HTERT RPE-1 (cell line): ENCODE measurements around the gene DNM3.
"Not testable (repeated sequence)": the region's sequence is repeated elsewhere in the genome, so short reads cannot be mapped to it uniquely, and the experiment has no call there.

ENCODE experiments used
- in situ Hi-C: fragments of 300-500 bp; cut with MboI; formaldehyde crosslinking; loops from 4 replicates; pipeline ENCODE4 v1.14.3; 2020; ENCODE audit warnings: low sequenced_read_pairs

The DNM3 gene

DNA sequence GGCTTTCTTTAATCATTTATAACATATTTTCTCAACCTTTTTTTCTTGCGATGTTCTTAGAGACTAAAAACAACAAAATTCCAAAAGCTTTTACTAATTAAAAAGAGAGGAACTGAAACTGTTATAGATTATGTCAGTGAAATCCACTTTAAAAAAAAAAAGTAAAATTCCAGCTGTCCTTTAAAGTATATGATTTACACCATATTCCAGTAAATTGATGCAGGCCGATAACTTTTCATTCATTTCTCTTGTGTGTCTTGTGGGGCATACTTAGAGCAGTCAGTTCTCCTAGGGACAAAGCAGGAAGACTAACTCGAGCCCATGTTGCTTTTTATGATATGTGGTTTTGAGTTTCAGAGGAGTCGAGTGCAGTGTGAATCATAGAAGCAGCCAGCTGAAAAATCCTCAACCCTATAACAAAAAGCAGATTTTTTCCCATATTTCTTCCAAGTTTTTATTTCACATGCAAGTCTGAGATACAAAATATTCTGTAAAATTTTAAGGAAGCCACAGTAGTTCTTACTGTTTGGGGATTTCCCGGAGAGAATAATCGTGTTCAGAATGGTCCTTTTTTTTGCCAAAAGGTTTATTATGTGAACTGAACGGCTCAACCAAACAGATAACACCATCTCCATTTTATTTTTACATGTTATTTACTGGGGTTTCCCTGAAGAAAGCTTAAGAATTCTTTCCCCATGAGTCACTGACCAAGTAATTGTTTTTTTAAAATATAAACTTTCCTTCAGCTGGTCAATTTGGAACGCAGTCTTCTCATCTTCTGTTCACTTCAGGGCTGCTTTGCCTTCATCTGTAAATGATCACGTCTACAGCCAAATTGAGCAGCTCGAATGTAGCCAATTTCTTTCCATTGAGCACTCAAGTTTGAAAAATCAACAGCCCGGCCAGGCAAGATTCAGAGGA lies 502.2 kb downstream of the DNM3 start:
- in situ Hi-C loops = no loop called here

DNA sequence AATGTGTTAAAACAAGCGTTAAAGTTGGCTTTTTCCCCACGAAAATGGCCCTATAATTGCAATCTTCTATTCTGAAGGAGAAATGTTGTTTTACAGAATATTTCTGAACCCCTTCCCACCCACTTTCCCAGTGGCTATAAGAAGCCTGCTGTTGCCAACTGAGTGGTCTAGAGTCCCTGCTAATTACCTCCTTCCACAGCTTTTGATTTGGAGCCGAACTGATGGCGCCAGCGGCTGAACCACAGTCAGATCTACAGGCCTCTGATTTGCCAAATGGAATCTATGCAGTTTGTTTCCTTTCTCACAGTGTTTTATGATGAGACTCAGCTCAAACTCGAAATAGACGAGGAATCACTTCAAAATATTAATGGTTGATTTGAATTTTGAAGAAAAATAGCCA lies 503.1 kb downstream of the DNM3 start:
- in situ Hi-C loops = no loop called here

DNA sequence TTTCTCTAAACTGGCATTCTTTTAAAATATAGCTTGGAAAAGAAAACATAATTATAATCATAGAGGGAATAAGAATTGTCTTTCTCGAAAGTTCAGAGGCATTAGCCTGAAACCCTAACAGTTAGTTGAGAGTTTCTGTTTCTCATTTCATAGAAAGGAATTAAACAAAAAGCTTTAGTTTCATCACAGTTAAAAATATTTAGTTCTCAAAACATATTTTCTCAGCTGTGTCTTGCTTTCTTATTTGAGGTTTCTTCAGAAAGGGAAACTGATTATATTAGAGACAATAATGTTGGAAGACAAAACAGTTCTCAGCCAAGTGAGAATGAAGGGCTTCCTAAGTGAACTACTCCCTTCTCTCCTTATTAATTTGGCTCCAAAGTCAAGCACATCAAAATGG lies 503.8 kb downstream of the DNM3 start:
- in situ Hi-C loops = no loop called here

DNA sequence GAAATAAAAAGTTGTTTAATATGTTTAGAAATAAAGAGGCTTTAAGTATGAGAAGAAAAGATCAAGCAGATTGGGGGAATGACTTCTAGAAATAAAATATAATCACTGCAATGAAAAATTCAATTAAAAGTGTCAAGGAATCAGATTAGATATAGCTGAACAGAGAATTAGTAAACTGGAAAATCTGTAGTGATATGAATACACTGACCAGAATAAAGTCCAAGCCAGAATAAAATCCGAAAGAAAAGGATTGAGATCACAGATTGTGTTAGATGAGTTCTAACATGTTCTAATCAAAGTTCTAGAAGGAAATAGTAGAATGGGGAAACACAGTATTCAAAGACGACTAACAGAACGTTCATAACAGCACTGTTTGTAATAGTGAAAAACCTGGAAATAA lies 506.1 kb downstream of the DNM3 start:
- in situ Hi-C loops = no loop called here

DNA sequence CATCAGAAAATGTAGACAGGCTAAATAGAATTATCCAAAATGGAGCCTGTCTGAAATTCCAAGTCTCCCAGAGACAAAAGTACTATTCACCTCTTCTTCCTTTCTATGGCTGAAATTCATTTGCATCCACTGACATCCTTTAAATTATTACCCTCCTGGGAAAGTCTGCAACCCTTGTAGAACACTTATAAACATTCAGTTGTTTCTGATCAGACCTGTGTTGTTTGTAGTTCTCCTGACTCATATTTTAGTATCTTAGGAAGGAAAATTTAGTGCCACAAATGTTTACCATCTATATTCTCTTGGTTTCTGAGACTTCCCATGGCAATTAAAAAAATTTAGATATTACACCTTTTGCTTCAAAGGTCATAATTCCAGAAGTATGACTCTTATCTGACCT lies 509.6 kb downstream of the DNM3 start:
- in situ Hi-C loops = no loop called here

DNA sequence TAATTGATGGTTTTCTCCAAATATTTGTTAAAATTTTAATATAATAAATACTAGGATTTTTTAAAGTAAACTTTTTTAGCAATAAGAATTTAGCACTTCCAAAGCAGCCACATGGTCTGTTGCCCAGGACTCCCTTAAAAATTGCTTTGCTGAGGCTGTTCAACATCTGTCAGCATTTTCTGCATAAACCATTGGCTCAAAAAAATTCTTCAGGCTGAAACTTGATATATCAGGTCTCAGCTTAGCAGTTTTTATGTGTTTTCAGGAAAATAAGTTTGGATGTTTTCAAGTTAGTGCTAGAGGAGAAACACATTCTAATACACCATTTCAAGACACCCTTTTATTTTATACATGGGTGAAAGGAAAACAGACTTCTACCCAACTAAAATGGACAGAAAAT lies 510.0 kb downstream of the DNM3 start:
- in situ Hi-C loops = no loop called here

DNA sequence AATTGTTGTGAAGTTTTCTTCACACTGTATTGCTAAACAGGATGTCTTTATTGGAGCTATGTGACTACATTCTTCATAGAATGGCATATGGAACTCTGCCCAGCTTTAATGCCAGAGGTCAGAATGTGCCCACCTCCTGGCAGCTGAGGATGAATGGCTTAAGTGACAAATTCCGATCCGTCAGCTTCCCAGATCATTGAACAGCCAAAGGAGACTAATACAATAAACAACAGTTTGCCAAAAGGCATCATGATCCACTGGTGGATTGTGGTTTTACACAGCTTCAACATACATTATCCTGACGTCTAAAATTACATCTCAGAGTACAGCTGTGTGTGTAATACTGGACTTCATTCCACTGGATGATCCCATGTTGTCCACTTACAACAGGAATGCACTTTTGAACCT lies 510.5 kb downstream of the DNM3 start:
- in situ Hi-C loops = no loop called here

DNA sequence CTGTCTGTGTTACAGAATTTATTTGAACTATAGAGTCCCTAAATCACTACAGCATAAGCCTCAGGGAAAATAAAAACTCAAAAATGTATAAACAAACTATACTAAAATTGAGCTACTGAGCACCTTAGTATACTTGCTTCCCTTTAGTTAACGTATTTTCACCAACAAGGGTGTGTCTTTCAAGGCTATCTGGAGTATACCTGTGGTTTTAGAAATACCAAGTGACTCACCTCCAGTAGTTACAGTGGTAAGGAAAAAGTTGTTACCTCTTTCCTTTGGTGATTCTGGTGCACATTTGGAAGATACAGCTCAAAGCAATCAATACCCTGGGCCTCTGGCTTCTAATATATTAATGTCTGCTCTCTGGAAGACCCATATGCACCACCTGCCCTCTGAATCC lies 511.1 kb downstream of the DNM3 start:
- in situ Hi-C loops = no loop called here

DNA sequence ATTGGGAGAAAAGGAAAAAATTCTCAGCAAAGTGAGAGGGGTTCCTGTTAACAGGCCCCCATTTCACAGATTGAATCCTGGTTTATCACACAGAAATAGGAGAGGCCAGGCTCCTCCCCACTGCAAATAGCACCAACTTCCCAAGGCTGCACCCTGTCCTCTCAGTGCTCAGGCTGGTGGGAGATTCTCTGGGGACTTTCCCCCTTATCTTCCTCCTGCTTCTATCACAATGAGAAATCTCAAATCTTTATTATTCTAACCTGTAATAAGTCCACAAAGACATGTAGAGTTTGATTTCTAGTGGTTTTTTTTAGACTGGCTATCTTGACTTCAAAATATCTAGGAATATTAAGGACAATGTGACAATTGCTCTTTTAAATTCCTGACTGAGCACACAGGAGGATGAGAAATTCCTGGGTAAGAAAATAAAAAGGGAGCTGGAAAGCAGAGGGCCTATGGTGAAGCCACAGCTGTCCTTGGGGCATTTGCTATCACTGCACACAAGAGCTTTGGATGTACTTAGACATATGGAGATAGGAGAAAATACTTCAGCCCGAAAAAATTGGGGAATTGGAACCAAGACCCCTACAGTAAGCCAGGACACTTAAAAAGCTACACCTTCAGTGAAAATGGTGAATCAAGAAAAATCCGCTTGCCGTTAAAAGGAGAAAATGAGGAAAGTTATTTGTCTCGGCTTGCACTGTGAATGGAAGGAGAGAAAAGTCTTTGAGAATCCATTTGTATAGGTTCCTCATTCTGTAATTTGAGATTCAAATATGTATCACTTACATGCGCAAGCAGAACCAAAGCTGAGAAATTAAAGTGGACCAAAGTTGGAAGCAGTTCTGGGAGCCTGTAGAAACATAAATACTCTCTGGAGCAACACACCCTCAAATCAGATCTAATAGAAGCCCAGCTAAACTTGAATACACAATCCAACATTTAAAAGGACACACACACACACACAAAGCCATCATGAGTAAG lies 513.3 kb downstream of the DNM3 start:
- in situ Hi-C loops = no loop called here

DNA sequence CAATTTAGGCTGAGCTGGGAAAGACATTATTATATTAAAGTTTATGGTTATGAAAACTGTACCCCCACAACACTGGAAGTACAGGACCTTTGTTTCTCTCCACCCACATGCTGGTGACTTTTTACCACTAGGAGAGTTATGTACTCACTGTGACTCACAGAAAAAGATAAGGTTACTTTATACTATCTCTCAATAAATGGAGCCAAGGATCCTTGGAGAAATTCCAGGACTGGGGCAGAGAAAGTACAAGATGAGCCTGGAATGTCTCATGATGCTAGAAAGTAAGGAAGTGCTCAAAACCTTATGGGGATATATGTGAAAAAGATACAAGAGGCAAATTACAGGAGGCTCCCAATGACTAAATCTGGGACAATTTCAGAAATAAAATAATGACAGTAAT lies 515.3 kb downstream of the DNM3 start:
- in situ Hi-C loops = no loop called here

DNA sequence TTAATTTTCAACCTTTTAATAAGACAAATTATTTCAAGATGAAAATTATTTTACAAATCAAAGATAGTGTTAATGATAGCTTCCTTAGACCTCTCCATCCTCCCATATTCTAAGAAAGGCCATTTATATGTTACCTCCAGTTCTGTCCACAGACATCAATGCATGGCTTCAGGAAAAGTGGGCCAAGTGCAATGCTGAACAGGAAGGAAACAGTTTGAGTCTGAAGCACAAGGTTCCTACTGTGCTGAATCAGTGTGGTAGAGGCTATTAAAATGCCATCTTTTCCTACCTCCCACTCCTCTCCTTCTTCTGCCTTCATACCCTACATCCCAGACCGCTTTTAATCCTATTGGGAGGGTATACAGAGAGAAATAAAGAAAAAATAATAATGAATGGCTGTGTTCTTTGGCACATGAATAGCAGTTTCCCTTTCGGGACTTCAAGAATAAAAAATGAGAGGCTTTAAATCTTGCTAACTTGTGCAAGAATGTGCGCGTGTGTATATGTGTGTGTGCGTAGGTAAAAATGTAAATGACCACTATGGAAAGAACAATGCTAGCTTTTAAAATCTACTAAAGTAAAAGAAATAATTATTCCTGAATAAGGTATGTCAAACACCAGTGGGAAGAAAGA lies 516.6 kb downstream of the DNM3 start:
- in situ Hi-C loops = no loop called here

DNA sequence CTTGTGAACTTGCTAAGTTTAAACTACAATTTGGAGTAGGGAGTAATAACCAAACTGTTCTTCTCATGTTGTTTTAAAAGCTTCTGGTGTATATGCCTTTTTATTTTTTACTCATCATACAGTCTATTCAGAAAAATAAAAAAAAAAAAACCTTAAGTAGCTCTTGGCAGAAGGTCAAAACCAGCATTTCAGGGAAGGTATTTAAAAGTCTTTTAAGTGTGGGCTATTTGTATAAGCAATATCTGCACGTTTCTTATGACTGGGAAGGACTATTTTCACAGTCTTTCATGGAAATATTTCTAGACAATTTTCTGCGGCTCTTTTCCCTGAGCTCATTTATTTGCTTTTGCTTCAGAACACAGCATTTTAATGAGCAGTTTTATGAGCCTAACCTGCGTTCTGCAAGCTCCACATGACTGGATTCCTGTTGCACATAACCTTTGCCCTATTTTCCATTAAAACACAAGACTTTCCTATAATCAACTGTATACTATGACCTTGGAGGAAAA lies 518.2 kb downstream of the DNM3 start:
- in situ Hi-C loops = no loop called here

DNA sequence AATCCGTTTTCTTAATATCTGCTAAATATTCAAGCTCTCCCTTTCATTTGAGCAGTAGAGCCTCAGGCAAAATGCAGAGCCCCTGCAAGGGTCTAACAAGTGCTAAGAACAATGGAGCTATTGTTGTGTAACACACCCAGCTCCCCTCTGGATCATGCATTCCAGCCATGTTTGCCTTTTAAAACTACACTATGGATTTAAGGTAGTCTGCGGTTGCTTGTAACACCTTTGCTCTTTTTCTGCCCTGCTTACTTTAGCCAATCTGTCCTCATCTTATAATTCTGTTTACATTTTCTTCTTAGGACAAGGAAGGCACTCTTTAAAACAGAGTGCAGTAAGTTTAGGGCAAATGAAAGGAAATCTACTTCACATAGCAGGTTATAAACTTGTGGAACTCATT lies 519.2 kb downstream of the DNM3 start:
- in situ Hi-C loops = no loop called here

DNA sequence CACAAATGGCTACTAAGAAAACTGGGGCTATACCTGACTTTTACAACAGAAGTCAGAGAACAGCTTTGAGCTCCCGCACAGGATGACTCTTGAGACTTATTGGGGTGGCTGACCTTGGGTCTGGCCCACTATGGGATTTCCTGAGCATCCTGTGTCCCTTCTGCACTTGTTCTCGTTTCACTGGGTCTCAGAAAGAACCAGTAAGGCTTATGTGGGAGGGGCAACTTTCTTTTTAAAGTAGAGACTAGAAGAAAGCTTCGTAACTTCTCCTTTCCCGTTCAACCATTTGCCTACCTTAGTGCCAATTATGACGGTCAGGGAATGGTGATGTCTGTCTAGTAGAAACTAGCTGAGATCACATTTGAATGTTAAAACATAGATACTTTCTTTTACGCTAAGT lies 519.7 kb downstream of the DNM3 start:
- in situ Hi-C loops = no loop called here

DNA sequence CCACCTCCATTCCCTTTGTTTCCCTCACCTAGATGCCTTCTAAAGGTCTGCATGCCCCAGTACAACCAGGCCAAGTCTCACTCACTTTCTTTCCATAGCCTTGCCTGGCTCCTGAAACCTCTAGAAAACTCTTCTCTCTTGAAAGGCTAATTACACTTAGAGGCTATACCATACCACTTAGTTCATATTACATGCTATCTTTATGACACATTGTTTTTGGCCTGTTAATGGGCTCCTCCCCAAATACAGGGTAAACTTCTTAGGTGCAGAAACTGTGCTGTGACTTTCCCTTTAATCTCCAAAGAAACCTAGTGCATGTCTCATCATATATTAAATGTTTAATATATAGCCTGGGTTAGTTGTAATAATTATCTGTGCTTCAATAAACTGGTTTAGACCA lies 522.6 kb downstream of the DNM3 start:
- in situ Hi-C loops = no loop called here

DNA sequence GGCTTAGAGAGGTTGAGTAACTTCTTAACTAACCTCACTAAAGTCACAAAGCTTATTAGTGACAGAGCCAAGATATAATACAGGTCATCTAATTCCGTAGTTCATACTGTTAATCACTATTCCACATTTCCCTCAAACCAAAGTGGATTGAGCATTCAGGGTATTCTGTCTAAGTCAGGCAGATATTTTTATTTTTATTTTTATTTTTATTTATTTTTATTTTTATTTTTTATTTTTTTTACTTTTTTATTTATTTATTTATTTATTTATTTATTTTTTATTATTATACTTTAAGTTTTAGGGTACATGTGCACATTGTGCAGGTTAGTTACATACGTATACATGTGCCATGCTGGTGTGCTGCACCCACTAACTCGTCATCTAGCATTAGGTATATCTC lies 530.3 kb downstream of the DNM3 start:
- in situ Hi-C loops = not testable (repeated sequence)

DNA sequence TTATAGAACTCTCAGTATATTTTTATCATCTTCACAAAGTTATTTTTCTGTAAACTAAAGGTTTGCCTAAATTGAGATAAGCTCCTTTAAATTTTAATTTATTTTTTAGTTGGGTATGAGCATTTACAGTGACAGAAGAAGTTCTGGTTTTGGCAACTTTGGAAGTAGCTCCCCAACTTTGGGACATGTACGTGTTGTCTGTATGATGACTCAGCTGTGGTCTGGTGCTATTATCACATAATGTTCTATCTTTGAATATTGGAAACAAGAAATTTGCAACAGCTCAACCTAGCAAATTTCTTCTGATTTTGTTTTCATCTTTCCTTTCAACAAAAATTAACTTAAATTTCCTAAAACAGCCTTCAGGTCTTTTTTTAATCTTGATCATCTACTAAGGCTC lies 532.6 kb downstream of the DNM3 start:
- in situ Hi-C loops = no loop called here

DNA sequence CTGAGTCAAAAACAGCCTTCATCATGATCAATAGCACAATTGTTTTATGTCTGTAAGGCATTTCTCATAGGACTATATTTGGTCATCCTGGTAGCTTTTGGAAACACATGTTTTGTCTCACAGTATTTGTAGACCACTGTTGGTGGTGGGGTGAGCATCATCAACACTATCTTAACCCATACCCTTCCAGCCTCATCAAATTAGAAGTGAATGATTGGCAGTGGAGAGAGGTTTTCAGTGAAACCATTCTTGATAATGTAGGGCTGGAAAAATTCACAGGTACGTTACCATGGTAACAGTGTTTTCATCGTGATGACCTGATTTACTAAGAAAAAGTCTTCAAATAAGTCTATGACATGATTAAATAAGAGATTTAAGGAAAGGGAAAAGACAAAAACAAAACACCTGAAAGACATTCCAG lies 533.9 kb downstream of the DNM3 start:
- in situ Hi-C loops = no loop called here

DNA sequence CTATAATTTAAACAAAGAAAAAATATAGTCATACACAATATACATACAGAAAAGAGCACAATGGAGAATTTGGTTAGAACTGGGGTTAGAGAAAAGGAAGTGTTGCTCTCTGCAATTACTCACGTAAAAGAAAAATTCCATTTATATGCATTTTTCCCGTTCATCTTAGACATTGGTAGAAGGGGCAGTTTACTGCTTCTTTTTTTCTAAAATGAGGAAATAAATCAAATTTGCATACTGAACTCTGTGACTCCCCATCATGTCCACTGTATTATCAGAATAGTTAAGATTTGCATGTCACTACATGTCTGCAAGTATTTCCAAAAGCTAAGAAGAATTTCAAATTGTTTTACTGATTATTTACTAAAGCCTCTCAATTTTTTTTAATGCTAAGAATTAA lies 535.1 kb downstream of the DNM3 start:
- in situ Hi-C loops = no loop called here

DNA sequence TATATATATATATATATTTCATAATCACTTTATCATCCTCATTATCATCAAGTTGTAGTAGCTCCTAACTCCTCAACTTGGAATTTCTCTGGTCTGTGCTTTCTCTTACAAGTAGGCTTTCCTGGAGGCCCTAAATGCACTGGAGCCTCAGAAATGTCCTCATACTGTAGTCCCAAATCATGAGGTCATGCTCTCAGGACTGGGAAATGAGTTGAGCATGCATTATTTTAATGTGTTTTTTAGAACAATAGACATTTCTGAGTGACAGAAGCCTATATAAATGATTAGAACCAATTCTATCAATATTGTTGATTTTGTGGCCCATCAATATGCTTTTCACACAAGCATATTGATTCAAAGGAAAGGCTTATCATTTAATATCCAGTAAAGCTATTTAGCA lies 536.3 kb downstream of the DNM3 start:
- in situ Hi-C loops = no loop called here

DNA sequence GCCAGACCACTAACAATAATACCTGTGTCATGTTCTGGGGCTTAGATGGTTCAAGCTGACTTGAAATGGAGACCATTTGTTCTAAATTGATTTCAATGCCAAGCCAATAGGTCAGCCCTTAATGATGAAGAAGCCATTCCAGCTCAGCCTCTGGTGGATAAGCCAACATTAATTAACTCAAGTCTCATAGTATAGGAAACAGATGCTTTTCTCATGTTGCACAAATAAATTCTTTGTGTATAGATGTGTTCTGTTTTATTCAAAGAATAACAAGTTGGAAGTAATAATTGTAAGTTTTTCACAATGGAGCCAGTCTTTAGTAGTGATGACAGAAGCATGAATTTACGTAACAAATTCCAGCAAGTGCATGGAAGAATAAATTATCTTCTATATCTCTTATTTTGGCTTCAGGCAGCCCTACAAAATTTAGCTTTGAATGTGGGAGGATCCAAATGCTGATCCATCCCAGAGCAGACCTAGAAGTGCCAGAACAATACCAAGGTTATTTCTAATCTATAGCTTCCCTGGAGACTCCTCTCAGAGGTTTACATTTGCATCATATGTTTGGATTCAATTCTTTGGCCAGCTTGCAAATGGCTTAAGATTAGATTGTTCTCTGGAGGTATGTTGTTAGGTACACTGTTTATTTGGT lies 536.9 kb downstream of the DNM3 start:
- in situ Hi-C loops = no loop called here
